Measurements from ENCODE around the gene OPCML. TPM values are rescaled to one million over a fixed set of nuclear protein-coding genes. Genes with fewer than 3 reads are reported as not detected.

The OPCML gene
- total RNA-seq, 1 experiment from 2014 or later = not detected

- no peak for TF ChIP-seq CTCF (IDR thresholded peaks at IDR 0.05; ENCODE audit: insufficient read depth in 1 of 2, low read depth in 1 of 2, low read length in 1 of 2, severe bottlenecking in 1 of 2, unreplicated experiment in 1 of 2)
- POLR2A ChIA-PET = no interaction called here
These were observed 194.3 kb downstream of the OPCML start for GRCh38 chr11:133337951-133338418.

GRCh38 chr11:133337193-133337592, 195.1 kb downstream of the OPCML start:
- H3K9me3 ChIP-seq = no peaks in the 10 kb centered on the region
- no peak for TF ChIP-seq CTCF (IDR thresholded peaks at IDR 0.05; ENCODE audit: insufficient read depth in 1 of 2, low read depth in 1 of 2, low read length in 1 of 2, severe bottlenecking in 1 of 2, unreplicated experiment in 1 of 2)
- intact Hi-C loops (cut with micrococcal nuclease; ENCODE audit: unreplicated experiment) = no loop called here
- H3K36me3 Mint-ChIP-seq (ENCODE audit: insufficient read depth, unreplicated experiment) = no peaks in the 10 kb centered on the region
- CTCF ChIA-PET = no interaction called here
- no peaks in the 10 kb centered on the region for H3K36me3 ChIP-seq (ENCODE audit: control insufficient read depth, insufficient read depth, low read length)
- no peaks in the 10 kb centered on the region for H3K4me1 ChIP-seq
- H3K4me1 Mint-ChIP-seq (ENCODE audit: low read depth, unreplicated experiment) = no peaks in the 10 kb centered on the region
- H3K27me3 ChIP-seq (replicated peaks; ENCODE audit: control insufficient read depth, insufficient read depth, low read length) = no peaks in the 10 kb centered on the region
- no peak overlapping the region for H3K4me3 ChIP-seq (ENCODE audit: low read depth, low read length)
- peaks cover 22% of the 10 kb centered on the region for H3K9me3 Mint-ChIP-seq (ENCODE audit: unreplicated experiment)
- H3K4me3 Mint-ChIP-seq (ENCODE audit: unreplicated experiment) = no peak overlapping the region
- no TSS peak for BruUV-seq (replicated peaks)
- POLR2A ChIA-PET = no interaction called here
- no peaks in the 10 kb centered on the region for H3K27me3 Mint-ChIP-seq (ENCODE audit: insufficient read depth, unreplicated experiment)
- H3K27ac Mint-ChIP-seq (ENCODE audit: unreplicated experiment) = no peak overlapping the region
- no peak for DNase-seq

More at GRCh38 chr11:133337951-133338418, 194.3 kb downstream of the OPCML start:
- intact Hi-C loops (cut with micrococcal nuclease; ENCODE audit: unreplicated experiment) = no loop called here
- Histone ChIP-seq H3K4me3 (ENCODE audit: low read depth, low read length) (no peak overlapping the region), H3K4me1 (no peaks in the 10 kb centered on the region), H3K27me3 (replicated peaks; ENCODE audit: control insufficient read depth, insufficient read depth, low read length) (no peaks in the 10 kb centered on the region), H3K36me3 (ENCODE audit: control insufficient read depth, insufficient read depth, low read length) (no peaks in the 10 kb centered on the region), H3K9me3 (no peaks in the 10 kb centered on the region)
- no TSS peak for BruUV-seq (replicated peaks)
- DNase-seq = no peak
- Mint-ChIP-seq H3K4me1 (ENCODE audit: low read depth, unreplicated experiment) (no peaks in the 10 kb centered on the region), H3K36me3 (ENCODE audit: insufficient read depth, unreplicated experiment) (no peaks in the 10 kb centered on the region), H3K27ac (ENCODE audit: unreplicated experiment) (no peak overlapping the region), H3K9me3 (ENCODE audit: unreplicated experiment) (peaks cover 14% of the 10 kb centered on the region), H3K27me3 (ENCODE audit: insufficient read depth, unreplicated experiment) (no peaks in the 10 kb centered on the region), H3K4me3 (ENCODE audit: unreplicated experiment) (no peak overlapping the region)
- CTCF ChIA-PET = no interaction called here

- no peak overlapping the region for H3K4me3 Mint-ChIP-seq (ENCODE audit: unreplicated experiment)
- Histone ChIP-seq H3K4me1 (no peaks in the 10 kb centered on the region), H3K9me3 (no peaks in the 10 kb centered on the region), H3K4me3 (ENCODE audit: low read depth, low read length) (no peak overlapping the region), H3K36me3 (ENCODE audit: control insufficient read depth, insufficient read depth, low read length) (no peaks in the 10 kb centered on the region), H3K27me3 (replicated peaks; ENCODE audit: control insufficient read depth, insufficient read depth, low read length) (no peaks in the 10 kb centered on the region)
- POLR2A ChIA-PET = no interaction called here
- BruUV-seq (replicated peaks) = no TSS peak
- peaks cover 29% of the 10 kb centered on the region for H3K9me3 Mint-ChIP-seq (ENCODE audit: unreplicated experiment)
- CTCF ChIA-PET = no interaction called here
- no peak overlapping the region for H3K27ac Mint-ChIP-seq (ENCODE audit: unreplicated experiment)
- intact Hi-C loops (cut with micrococcal nuclease; ENCODE audit: unreplicated experiment) = no loop called here
- no peaks in the 10 kb centered on the region for H3K4me1 Mint-ChIP-seq (ENCODE audit: low read depth, unreplicated experiment)
- H3K36me3 Mint-ChIP-seq (ENCODE audit: insufficient read depth, unreplicated experiment) = no peaks in the 10 kb centered on the region
- no peak for DNase-seq
- no peaks in the 10 kb centered on the region for H3K27me3 Mint-ChIP-seq (ENCODE audit: insufficient read depth, unreplicated experiment)
- TF ChIP-seq CTCF (IDR thresholded peaks at IDR 0.05; ENCODE audit: insufficient read depth in 1 of 2, low read depth in 1 of 2, low read length in 1 of 2, severe bottlenecking in 1 of 2, unreplicated experiment in 1 of 2) = no peak
These were observed 201.3 kb downstream of the OPCML start for GRCh38 chr11:133331031-133331430.
